ENCODE results near the gene LAMA2.

DNA sequence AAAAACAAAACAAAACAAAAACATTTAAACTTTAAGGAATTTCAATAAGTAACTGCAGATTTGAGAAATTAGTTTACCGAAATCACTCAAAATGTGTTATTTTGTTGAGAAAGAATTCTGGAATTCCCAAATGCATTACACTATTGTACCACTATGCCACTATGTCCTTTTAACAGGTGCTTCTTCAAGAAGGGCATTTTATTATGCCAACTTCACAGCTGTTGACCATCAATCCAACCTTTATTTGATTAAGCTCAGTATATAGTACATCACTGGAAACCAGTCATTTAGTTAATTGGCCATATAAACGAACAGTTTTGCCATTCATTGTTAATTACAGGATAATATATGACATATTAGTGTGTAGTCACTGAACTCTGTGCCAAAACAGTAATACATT, 605.4 kb downstream of the LAMA2 start:
- TF ChIP-seq, protein P1, sequence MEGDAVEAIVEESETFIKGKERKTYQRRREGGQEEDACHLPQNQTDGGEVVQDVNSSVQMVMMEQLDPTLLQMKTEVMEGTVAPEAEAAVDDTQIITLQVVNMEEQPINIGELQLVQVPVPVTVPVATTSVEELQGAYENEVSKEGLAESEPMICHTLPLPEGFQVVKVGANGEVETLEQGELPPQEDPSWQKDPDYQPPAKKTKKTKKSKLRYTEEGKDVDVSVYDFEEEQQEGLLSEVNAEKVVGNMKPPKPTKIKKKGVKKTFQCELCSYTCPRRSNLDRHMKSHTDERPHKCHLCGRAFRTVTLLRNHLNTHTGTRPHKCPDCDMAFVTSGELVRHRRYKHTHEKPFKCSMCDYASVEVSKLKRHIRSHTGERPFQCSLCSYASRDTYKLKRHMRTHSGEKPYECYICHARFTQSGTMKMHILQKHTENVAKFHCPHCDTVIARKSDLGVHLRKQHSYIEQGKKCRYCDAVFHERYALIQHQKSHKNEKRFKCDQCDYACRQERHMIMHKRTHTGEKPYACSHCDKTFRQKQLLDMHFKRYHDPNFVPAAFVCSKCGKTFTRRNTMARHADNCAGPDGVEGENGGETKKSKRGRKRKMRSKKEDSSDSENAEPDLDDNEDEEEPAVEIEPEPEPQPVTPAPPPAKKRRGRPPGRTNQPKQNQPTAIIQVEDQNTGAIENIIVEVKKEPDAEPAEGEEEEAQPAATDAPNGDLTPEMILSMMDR (IDR thresholded peaks at IDR 0.05): no peak
- TF ChIP-seq POLR2A (IDR thresholded peaks at IDR 0.05): no peak

All from testis (tissue), 2 donors.